Activated CD8-positive, alpha-beta memory T cell treated with anti-CD3 and anti-CD28 coated beads, Interleukin-2, amount 50 U/mL, for 48 hours (primary cell): Measurements from ENCODE around the gene DECR2.

Experiments used
- DNase-seq: peaks from one replicate; pipeline ENCODE4 v3.0.0-alpha.2; 2020

Gene DECR2

DNA sequence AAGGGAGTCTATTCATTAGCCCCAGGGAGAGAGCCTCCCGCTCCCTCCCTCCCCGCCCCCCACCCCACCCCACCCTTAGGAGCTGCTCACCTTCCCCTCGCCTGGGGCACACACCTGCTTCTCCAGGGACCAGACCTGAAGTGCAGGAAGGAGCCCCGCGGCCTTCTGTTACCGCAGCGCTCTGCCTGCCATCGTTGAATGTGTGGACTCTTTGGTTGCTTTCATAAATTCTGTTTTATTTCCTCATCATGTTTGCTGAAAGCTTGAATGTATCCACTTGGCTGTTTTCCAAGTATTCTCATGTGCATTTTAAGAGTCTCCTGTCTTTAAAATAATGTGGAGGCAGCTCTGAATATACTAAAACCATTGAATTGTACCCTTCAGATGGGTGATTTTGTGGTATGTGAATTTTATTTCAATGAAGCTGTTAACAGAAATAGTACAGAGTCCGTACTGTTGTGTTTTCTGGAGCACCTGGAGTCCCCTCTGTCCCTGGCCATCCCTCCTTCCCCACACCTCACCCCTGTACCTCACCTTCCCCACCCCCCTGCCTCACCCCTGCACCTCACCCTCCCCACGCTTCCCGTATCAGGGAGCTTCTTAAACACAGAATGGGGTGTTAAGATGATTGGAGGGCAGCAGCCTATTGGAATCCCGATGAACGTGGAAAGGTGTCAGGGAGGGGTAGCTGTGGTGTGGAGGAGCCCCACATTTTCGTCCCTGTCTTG is 49.3 kb downstream of the DECR2 start:
- no peak for DNase-seq

DNA sequence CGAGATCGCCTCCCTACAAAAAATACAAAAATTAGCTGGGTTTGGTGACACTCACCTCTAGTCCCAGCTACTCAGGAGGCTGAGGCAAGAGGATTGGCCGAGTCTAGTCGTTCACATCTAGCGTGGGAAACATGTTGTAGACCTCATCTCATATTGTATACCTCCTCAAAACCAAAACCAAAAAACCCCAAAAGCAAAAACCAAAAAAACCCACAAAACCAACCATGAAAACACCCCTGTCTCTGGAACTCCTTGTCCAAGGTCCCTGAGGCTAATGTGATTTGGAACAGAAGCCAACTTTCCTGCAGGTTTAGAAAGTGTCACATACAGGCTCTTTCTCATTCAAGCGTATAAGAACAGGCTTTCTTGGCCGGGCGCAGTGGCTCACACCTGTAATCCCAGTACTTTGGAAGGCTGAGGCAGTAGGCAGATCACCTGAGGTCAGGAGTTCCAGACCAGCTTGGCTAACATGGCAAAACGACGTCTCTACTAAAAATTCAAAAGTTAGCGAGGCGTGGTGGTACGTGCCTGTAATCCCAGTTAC is 52.8 kb downstream of the DECR2 start:
- no peak for DNase-seq

DNA sequence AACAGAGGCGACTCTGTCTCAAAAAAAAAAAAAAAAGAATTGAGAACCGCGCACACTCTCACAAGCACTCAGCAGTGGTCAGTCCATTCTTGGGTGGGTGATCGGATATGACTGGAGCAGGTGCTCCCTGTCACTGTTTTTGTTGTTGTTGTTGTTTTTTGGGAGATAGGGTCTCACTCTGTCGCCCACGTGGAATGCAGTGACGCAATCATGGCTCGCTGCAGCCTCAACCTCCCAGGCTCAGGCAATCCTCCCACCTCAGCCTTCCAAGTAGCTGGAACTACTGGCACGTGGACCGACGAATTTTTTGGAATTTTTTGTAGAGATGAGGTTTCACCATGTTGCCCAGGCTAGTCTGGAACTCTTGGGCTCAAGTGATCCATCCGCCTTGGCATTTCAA is 53.8 kb downstream of the DECR2 start:
- no peak for DNase-seq

DNA sequence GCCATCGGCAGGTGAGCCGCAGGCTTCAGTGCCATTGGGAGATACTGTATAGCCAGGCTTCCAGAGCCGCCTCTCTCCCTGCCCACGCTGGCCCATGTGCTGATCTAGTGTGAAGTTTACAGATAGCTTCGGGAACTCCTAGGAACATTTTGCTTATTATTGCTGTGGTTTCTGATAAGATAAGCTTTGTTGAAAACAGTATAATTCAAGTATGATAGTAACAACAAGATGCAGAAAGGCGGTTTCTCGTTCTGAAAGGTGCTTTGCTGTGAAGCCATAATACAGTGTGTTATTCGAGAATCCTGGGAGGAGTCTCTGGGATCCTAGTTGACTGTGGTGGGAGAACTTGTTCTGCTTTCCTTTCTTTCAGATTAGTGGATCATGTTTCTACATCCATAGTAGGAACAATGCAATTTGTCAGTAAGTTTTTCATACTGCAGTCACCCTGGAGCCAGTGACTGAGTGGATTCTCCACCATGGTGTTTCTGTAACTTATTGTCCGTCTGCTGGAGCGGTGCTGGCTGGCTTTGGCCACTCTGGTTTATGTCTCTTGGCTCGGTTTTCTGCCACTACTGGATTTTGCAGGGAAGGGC is 55.3 kb downstream of the DECR2 start:
- no peak for DNase-seq

DNA sequence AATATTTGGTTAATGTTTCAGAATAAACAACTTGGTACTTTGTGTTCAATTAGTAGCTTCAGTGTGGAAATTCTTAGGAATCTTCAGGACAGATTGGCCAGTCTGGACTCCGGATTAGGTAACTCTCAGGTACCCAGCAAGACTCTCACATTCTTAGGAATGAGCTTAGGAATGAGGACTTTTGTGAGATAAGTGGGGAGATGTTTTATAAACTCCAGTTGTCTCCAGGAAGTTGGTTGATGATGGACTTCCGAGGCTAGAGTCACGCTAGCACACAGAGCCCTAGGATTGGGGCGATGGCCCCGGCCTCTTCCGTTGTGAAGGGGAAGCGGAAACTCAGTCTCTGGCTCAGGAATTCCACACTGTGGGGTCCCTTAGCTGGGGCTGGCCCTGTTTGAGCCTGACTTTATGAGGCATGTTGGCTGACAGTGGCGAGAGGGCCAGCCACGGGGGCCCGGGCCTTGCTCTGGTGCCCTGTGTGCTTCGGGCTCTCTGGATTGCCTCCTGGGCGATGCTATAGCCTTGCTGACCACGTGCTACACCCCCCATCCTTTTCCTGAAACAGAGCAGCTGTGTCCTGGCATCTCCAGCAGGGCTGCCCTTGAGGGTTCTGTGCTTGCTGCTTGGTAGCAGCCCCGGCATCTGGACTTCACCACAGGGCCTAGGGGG is 56.2 kb downstream of the DECR2 start:
- DNase-seq, result no peak

DNA sequence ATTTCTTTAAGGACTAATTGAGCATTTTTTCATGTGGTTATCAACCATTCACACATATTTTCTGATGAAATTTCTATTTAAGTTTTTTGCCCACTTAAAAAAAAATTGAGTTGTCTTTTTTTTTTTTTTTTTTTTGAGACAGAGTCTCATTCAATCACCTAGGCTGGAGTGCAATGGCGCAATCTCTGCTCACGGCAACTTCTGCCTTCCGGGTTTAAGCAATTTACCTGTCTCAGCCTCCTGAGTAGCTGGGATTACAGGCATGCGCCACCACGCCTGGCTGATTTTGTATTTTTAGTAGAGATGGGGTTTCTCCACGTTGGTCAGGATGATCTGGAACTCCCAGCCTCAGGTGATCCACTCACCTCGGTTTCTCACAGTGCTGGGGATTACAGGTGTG is 58.1 kb downstream of the DECR2 start:
- DNase-seq, result no peak

DNA sequence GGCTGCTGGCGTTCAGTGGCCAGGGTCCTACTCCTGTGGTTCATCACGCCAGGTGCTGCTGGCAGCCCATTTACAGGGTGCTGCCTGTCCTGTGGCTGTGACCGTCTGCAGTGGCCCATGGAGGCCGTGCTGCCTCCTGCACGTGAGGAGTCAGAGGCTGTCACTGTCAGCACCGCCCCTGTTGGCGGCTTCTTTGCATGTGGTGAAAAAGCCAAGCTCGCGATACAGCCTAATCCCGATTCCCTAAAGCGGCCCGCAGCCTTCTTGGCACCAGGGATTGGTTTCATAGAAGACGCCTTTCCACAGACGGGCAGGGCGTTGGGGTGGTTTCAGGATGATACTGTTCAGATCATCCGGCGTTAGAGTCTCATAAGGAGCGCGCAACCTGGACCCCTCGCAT is 59.1 kb downstream of the DECR2 start:
- DNase-seq, result no peak
